Activated naive CD4-positive, alpha-beta T cell treated with anti-CD3 and anti-CD28 coated beads for 36 hours (primary cell): ENCODE measurements around the gene MEF2A. TPM values are rescaled to one million over a fixed set of nuclear protein-coding genes. Genes with fewer than 3 reads are reported as not detected.
A peak's percentile ranks its signal among the peaks of the same experiment; 100 is the strongest.

Experiments used
- CTCF ChIA-PET: fragments of 350-600 bp; sonication (Branson Sonifier 250); formaldehyde crosslinking; loops from one replicate; lab custom pipeline; 2021; ENCODE audit warnings: antibody characterized with exemption; lab: Charles Lee
- DNase-seq: peaks from one replicate; pipeline ENCODE4 v3.0.0-alpha.2; 2020
- H3K27ac Mint-ChIP-seq: one replicate; pipeline ENCODE4 v1.8.0; 2021; ENCODE audit warnings: mild to moderate bottlenecking, mixed read lengths
- H3K27me3 Mint-ChIP-seq: one replicate; pipeline ENCODE4 v1.8.0; 2021; ENCODE audit warnings: low read depth, mixed read lengths
- H3K36me3 Mint-ChIP-seq: one replicate; pipeline ENCODE4 v1.8.0; 2021; ENCODE audit warnings: low read depth, mixed read lengths
- H3K4me1 Mint-ChIP-seq: one replicate; pipeline ENCODE4 v1.8.0; 2021; ENCODE audit warnings: low read depth, mixed read lengths
- H3K4me3 Mint-ChIP-seq: one replicate; pipeline ENCODE4 v1.8.0; 2021; ENCODE audit warnings: mild to moderate bottlenecking, moderate library complexity, mixed read lengths
- H3K9me3 Mint-ChIP-seq: one replicate; pipeline ENCODE4 v1.8.0; 2021; ENCODE audit warnings: mixed read lengths
- intact Hi-C: fragments of 100-400 bp; cut with micrococcal nuclease; formaldehyde crosslinking; loops from one replicate; pipeline ENCODE4 v1.15.1; 2023
- total RNA-seq, 2 experiments: library from RNA; stranded (reverse); gene quantifications; one replicate each; pipeline ENCODE4 v1.2.3, GENCODE V29; 2021

Gene MEF2A
- total RNA-seq, 2 experiments from 2014 or later: 15.3 to 15.5 TPM

DNA sequence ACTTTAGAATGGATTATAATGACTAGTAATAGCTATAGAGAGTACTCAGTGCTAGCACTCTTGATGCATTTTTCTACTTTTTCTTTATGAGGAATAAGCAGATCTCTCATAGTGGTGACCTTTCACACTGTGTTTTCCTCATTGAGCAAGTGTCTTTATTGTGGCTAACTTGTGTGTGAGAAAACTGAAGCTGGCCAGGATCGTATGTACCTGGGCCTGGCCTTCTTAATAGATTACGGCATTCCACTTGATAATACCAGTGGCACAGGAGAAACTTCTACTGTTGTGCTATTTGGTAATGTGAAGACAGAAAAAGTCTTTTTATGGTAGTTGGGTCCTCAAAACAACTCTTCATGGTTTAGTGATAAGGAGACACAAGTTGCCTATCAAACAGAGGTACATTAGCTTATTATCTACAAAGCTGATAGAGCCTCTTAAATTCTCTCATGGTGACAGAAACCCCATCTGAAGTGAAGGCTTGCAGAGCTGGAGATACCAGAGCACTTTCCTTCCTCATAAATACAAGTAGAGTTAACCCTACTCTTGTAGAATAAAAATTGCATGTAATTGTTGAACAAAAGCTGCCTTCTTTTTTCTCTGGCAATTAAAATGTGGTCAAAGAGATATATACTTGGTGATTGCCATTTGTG lies 102.9 kb downstream of the MEF2A start:
- Mint-ChIP-seq H3K9me3 (peaks cover 4% of the 10 kb centered on the region), H3K4me3 (no peak overlapping the region)

GRCh38 chr15:99669250-99669649 lies 103.5 kb downstream of the MEF2A start:
- H3K27ac Mint-ChIP-seq: no peak overlapping the region
- H3K9me3 Mint-ChIP-seq: peaks cover 4% of the 10 kb centered on the region
- peaks cover 2% of the 10 kb centered on the region for H3K4me1 Mint-ChIP-seq
- H3K27me3 Mint-ChIP-seq: no peaks in the 10 kb centered on the region
- DNase-seq: no peak
- intact Hi-C loops: no loop called here
- peaks cover 11% of the 10 kb centered on the region for H3K36me3 Mint-ChIP-seq
- H3K4me3 Mint-ChIP-seq: no peak overlapping the region
- CTCF ChIA-PET: interaction anchor here (1.0 kb wide), 2 partner anchors 155 to 192 kb away, joined by 3 read pairs; no protein-coding TSS in a partner anchor

More for the DNA sequence above, 102.9 kb downstream of the MEF2A start:
- intact Hi-C loops: no loop called here
- no peak overlapping the region for H3K27ac Mint-ChIP-seq
- CTCF ChIA-PET: interaction anchor here (1.0 kb wide), 2 partner anchors 155 to 191 kb away, joined by 3 read pairs; no protein-coding TSS in a partner anchor
- no peak for DNase-seq
- H3K36me3 Mint-ChIP-seq: peaks cover 15% of the 10 kb centered on the region
- peaks cover 2% of the 10 kb centered on the region for H3K4me1 Mint-ChIP-seq
- no peaks in the 10 kb centered on the region for H3K27me3 Mint-ChIP-seq

- Mint-ChIP-seq H3K27ac (no peak overlapping the region), H3K27me3 (no peaks in the 10 kb centered on the region), H3K4me3 (no peak overlapping the region), H3K36me3 (peaks cover 17% of the 10 kb centered on the region), H3K4me1 (no peaks in the 10 kb centered on the region), H3K9me3 (no peaks in the 10 kb centered on the region)
- intact Hi-C loops: no loop called here
- CTCF ChIA-PET: no interaction called here
- DNase-seq: no peak
Measured at GRCh38 chr15:99671926-99672635, 106.3 kb downstream of the MEF2A start.

GRCh38 chr15:99673111-99673510 lies 107.3 kb downstream of the MEF2A start:
- DNase-seq: no peak
- H3K36me3 Mint-ChIP-seq: peaks cover 22% of the 10 kb centered on the region
- no peak overlapping the region for H3K4me3 Mint-ChIP-seq
- CTCF ChIA-PET: no interaction called here
- intact Hi-C loops: no loop called here
- H3K4me1 Mint-ChIP-seq: peaks cover 3% of the 10 kb centered on the region
- no peak overlapping the region for H3K27ac Mint-ChIP-seq
- H3K27me3 Mint-ChIP-seq: no peaks in the 10 kb centered on the region
- H3K9me3 Mint-ChIP-seq: no peaks in the 10 kb centered on the region

DNA sequence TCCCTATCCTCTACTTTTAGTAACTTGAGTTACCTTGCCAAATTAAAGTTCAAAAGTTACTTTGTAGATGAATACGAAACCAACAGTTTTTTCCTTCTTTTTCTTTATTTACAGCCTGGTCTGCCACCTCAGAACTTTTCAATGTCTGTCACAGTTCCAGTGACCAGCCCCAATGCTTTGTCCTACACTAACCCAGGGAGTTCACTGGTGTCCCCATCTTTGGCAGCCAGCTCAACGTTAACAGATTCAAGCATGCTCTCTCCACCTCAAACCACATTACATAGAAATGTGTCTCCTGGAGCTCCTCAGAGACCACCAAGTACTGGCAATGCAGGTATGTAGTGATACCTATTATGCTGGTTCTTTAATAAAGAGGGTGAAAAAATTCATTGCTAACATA lies 108.5 kb downstream of the MEF2A start:
- no peaks in the 10 kb centered on the region for H3K9me3 Mint-ChIP-seq
- H3K4me1 Mint-ChIP-seq: peaks cover 3% of the 10 kb centered on the region
- intact Hi-C loops: no loop called here
- DNase-seq: no peak
- peaks cover 33% of the 10 kb centered on the region for H3K36me3 Mint-ChIP-seq
- no peak overlapping the region for H3K27ac Mint-ChIP-seq
- CTCF ChIA-PET: no interaction called here
- no peaks in the 10 kb centered on the region for H3K27me3 Mint-ChIP-seq
- H3K4me3 Mint-ChIP-seq: no peak overlapping the region

- CTCF ChIA-PET: no interaction called here
- no peak for DNase-seq
- H3K27me3 Mint-ChIP-seq: no peaks in the 10 kb centered on the region
- peaks cover 16% of the 10 kb centered on the region for H3K4me1 Mint-ChIP-seq
- intact Hi-C loops: no loop called here
- no peak overlapping the region for H3K4me3 Mint-ChIP-seq
- peaks cover 31% of the 10 kb centered on the region for H3K36me3 Mint-ChIP-seq
- no peak overlapping the region for H3K27ac Mint-ChIP-seq
- no peaks in the 10 kb centered on the region for H3K9me3 Mint-ChIP-seq
Measured at GRCh38 chr15:99677540-99678134, 111.9 kb downstream of the MEF2A start.

DNA sequence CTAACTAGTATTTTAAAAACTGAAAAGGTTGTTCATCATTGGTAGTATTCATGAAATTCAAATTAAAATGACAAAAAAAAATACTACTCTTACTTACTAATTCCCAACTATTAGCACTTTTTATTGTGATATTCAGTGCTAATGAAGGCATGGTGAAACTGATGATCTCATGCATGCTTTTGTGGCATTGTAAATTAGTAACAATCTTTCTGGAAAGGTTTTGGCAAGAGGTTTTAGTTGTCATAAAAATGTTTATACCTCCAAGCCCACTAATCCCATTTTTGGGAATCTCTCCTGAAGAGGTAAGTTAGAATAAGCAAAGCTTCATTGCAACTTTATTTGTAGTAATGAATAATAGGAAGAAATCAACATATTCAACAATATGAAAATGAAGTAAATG lies 114.5 kb downstream of the MEF2A start:
- peaks cover 25% of the 10 kb centered on the region for H3K4me1 Mint-ChIP-seq
- intact Hi-C loops: no loop called here
- no peaks in the 10 kb centered on the region for H3K27me3 Mint-ChIP-seq
- CTCF ChIA-PET: no interaction called here
- H3K27ac Mint-ChIP-seq: no peak overlapping the region
- DNase-seq: no peak
- H3K36me3 Mint-ChIP-seq: peaks cover 38% of the 10 kb centered on the region
- H3K9me3 Mint-ChIP-seq: peaks cover under 1% of the 10 kb centered on the region
- H3K4me3 Mint-ChIP-seq: no peak overlapping the region

- Mint-ChIP-seq H3K4me1 (peaks cover 25% of the 10 kb centered on the region), H3K4me3 (no peak overlapping the region), H3K9me3 (peaks cover 8% of the 10 kb centered on the region), H3K36me3 (peaks cover 37% of the 10 kb centered on the region), H3K27ac (peak overlapping the region; percentile 47), H3K27me3 (no peaks in the 10 kb centered on the region)
- intact Hi-C loops: loop anchor here (2.0 kb wide), 1 partner anchor 115 kb away; no protein-coding TSS in a partner anchor
- DNase-seq: no peak
- CTCF ChIA-PET: interaction anchor here (2.2 kb wide), 1 partner anchor 22 kb away, joined by 5 read pairs; no protein-coding TSS in a partner anchor
Measured at GRCh38 chr15:99681990-99682389, 116.2 kb downstream of the MEF2A start.

GRCh38 chr15:99682455-99682854 lies 116.7 kb downstream of the MEF2A start:
- H3K27ac Mint-ChIP-seq: peak overlapping the region; percentile 47
- CTCF ChIA-PET: interaction anchor here (2.2 kb wide), 1 partner anchor 22 kb away, joined by 5 read pairs; no protein-coding TSS in a partner anchor
- H3K36me3 Mint-ChIP-seq: peaks cover 33% of the 10 kb centered on the region
- peaks cover 23% of the 10 kb centered on the region for H3K4me1 Mint-ChIP-seq
- DNase-seq: no peak
- no peaks in the 10 kb centered on the region for H3K27me3 Mint-ChIP-seq
- H3K9me3 Mint-ChIP-seq: peaks cover 8% of the 10 kb centered on the region
- no peak overlapping the region for H3K4me3 Mint-ChIP-seq
- intact Hi-C loops: loop anchor here (2.0 kb wide), 1 partner anchor 116 kb away; no protein-coding TSS in a partner anchor

GRCh38 chr15:99683000-99683670 lies 117.4 kb downstream of the MEF2A start:
- Mint-ChIP-seq H3K36me3 (peaks cover 31% of the 10 kb centered on the region), H3K27me3 (no peaks in the 10 kb centered on the region), H3K4me1 (peaks cover 22% of the 10 kb centered on the region), H3K27ac (peak overlapping the region; percentile 86), H3K9me3 (peaks cover 8% of the 10 kb centered on the region), H3K4me3 (no peak overlapping the region)
- CTCF ChIA-PET: interaction anchor here (2.2 kb wide), 1 partner anchor 21 kb away, joined by 5 read pairs; no protein-coding TSS in a partner anchor
- intact Hi-C loops: loop anchor here (2.0 kb wide), 1 partner anchor 116 kb away; no protein-coding TSS in a partner anchor
- peak; percentile 10 for DNase-seq

DNA sequence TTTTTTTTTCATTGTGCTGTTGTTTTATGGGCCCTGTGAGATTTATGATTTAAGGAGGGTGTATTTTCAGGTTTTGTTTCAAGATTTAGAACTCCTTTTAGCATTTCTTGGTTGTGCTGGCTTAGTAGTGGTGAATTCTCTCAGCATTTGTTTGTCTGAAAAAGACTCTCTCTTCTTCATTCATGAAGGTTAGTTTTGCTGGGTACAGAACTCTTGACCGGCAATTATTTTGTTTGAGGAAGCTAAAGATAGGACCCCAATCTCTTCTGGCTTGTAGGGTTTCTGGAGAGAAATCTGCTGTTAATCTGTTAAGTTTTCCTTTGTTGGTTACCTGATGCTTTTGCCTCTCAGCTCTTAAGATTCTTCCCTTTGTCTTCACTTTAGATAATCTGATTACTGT lies 120.5 kb downstream of the MEF2A start:
- H3K9me3 Mint-ChIP-seq: peaks cover 8% of the 10 kb centered on the region
- intact Hi-C loops: no loop called here
- H3K4me3 Mint-ChIP-seq: no peak overlapping the region
- DNase-seq: no peak
- peaks cover 28% of the 10 kb centered on the region for H3K36me3 Mint-ChIP-seq
- CTCF ChIA-PET: no interaction called here
- peaks cover 18% of the 10 kb centered on the region for H3K4me1 Mint-ChIP-seq
- no peaks in the 10 kb centered on the region for H3K27me3 Mint-ChIP-seq
- no peak overlapping the region for H3K27ac Mint-ChIP-seq

DNA sequence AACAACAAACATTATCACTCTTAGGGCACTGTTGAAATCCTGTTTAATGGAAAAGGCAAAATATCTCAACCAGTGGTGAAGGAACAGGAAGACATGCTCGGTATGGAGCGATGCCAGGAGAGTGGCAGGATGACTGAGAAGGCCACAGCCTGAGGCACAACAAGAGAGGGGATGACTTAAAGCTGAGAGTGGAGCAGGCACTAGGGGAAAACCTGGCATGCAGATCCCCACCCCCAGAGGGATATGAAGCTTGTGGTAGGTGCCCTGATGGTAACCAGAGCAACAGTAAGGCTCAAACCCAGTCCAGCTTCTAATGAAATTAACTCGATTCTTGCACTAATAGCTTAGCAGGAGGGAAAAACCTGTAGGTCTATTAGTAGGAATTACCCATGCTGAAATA lies 127.0 kb downstream of the MEF2A start:
- peaks cover 20% of the 10 kb centered on the region for H3K36me3 Mint-ChIP-seq
- no peaks in the 10 kb centered on the region for H3K27me3 Mint-ChIP-seq
- no peak for DNase-seq
- H3K27ac Mint-ChIP-seq: no peak overlapping the region
- CTCF ChIA-PET: interaction anchor here (0.8 to 3.8 kb wide), 2 partner anchors 11 to 420 kb away, joined by 5 to 19 read pairs; no protein-coding TSS in a partner anchor
- no peak overlapping the region for H3K4me3 Mint-ChIP-seq
- intact Hi-C loops: no loop called here
- no peaks in the 10 kb centered on the region for H3K4me1 Mint-ChIP-seq
- H3K9me3 Mint-ChIP-seq: no peaks in the 10 kb centered on the region
